CD14-positive monocyte (primary cell): Measurements from ENCODE around the gene HUNK. TPM values are rescaled to one million over a fixed set of nuclear protein-coding genes. Genes with fewer than 3 reads are reported as not detected.

Experiments
- DNase-seq, 3 donors: peaks; one replicate each; pipeline ENCODE4 v3.0.0-alpha.2; 2011 to 2022
- H2AFZ ChIP-seq: 2 replicates; pipeline ENCODE4 v1.6.0; 2012; ENCODE audit warnings: mild to moderate bottlenecking, low read depth, low read length, inconsistent platforms; ENCODE audit not compliant: insufficient read depth, poor library complexity, severe bottlenecking
- H3K27ac ChIP-seq, 2 donors: 1 replicate in 1 of 2; 2 replicates in 1 of 2; pipeline ENCODE4 v1.5.1; 2012 to 2013; ENCODE audit warnings: low read length in 2 of 2, control low read depth in 1 of 2, inconsistent platforms in 1 of 2, low read depth in 1 of 2, mild to moderate bottlenecking in 1 of 2
- H3K27me3 ChIP-seq, 2 donors: one replicate each; pipeline versions ENCODE4 v1.6.0 to v1.6.1; 2011 to 2013; ENCODE audit warnings: low read length in 2 of 2; ENCODE audit not compliant: control insufficient read depth in 2 of 2, insufficient read depth in 2 of 2
- H3K36me3 ChIP-seq, 2 donors: replicated peaks in 1 of 2; 1 replicate in 1 of 2; 2 replicates in 1 of 2; pipeline versions ENCODE4 v1.5.1 to v1.6.1; 2012 to 2013; ENCODE audit warnings: low read length in 2 of 2, control low read depth in 1 of 2, inconsistent platforms in 1 of 2, mild to moderate bottlenecking in 1 of 2; ENCODE audit not compliant: insufficient read depth in 2 of 2, control insufficient read depth in 1 of 2
- H3K4me1 ChIP-seq, 2 donors: 1 replicate in 1 of 2; 2 replicates in 1 of 2; pipeline versions ENCODE4 v1.5.1 to v1.6.1; 2012 to 2013; ENCODE audit warnings: low read length in 2 of 2, control low read depth in 1 of 2, inconsistent platforms in 1 of 2, mild to moderate bottlenecking in 1 of 2, moderate library complexity in 1 of 2; ENCODE audit not compliant: insufficient read depth in 2 of 2, control insufficient read depth in 1 of 2
- H3K4me2 ChIP-seq: replicated peaks from 2 replicates; pipeline ENCODE3; 2012; ENCODE audit warnings: low read length, moderate library complexity, mild to moderate bottlenecking; ENCODE audit not compliant: poor library complexity, severe bottlenecking; ENCODE audit errors: extremely low read depth
- H3K4me3 ChIP-seq, 3 experiments: fragments of 200-600 bp in 1 of 3; sonication (generic) in 1 of 3; replicated peaks in 1 of 3; 1 replicate in 2 of 3; 2 replicates in 1 of 3; pipeline ENCODE4 v1.5.1; 2011 to 2013; ENCODE audit warnings: low read length in 3 of 3, mild to moderate bottlenecking in 3 of 3, control low read depth in 2 of 3, low read depth in 2 of 3, inconsistent platforms in 1 of 3, moderate library complexity in 1 of 3
- H3K79me2 ChIP-seq: 2 replicates; pipeline ENCODE4 v1.6.0; 2012; ENCODE audit warnings: mild to moderate bottlenecking, control low read depth, inconsistent platforms, low read length, moderate library complexity; ENCODE audit not compliant: insufficient read depth
- H3K9ac ChIP-seq: 2 replicates; pipeline ENCODE4 v1.6.0; 2017; ENCODE audit warnings: low read length, mild to moderate bottlenecking; ENCODE audit not compliant: insufficient read depth, poor library complexity, severe bottlenecking
- H3K9me3 ChIP-seq, 2 donors: replicated peaks in 1 of 2; 1 replicate in 1 of 2; 2 replicates in 1 of 2; pipeline versions ENCODE4 v1.5.1 to v1.6.1; 2012 to 2013; ENCODE audit warnings: low read length in 2 of 2, control low read depth in 1 of 2; ENCODE audit not compliant: control insufficient read depth in 1 of 2, insufficient read depth in 1 of 2
- H4K20me1 ChIP-seq: 2 replicates; pipeline ENCODE4 v1.6.0; 2012; ENCODE audit warnings: mild to moderate bottlenecking, low read length, control low read depth, moderate library complexity; ENCODE audit not compliant: insufficient read depth
- H3K27ac Mint-ChIP-seq, 7 donors: one replicate each; pipeline ENCODE4 v1.8.0; 2020; ENCODE audit warnings: mild to moderate bottlenecking in 7 of 7, mixed read lengths in 7 of 7, moderate library complexity in 6 of 7, inconsistent platforms in 2 of 7
- H3K27me3 Mint-ChIP-seq, 3 donors: one replicate each; pipeline ENCODE4 v1.8.0; 2021 to 2022; ENCODE audit warnings: low read depth in 3 of 3, mild to moderate bottlenecking in 3 of 3, mixed read lengths in 3 of 3, moderate library complexity in 3 of 3, inconsistent platforms in 1 of 3
- H3K36me3 Mint-ChIP-seq, 2 donors: one replicate each; pipeline ENCODE4 v1.8.0; 2020; ENCODE audit warnings: mixed read lengths in 2 of 2, inconsistent platforms in 1 of 2, mild to moderate bottlenecking in 1 of 2
- H3K4me1 Mint-ChIP-seq: one replicate; pipeline ENCODE4 v1.8.0; 2020; ENCODE audit warnings: mild to moderate bottlenecking, mixed read lengths
- H3K4me3 Mint-ChIP-seq, 2 donors: one replicate each; pipeline ENCODE4 v1.8.0; 2020; ENCODE audit warnings: mild to moderate bottlenecking in 2 of 2, mixed read lengths in 2 of 2, moderate library complexity in 1 of 2
- H3K9me3 Mint-ChIP-seq, 7 donors: one replicate each; pipeline ENCODE4 v1.8.0; 2020 to 2022; ENCODE audit warnings: mixed read lengths in 7 of 7, mild to moderate bottlenecking in 6 of 7, moderate library complexity in 6 of 7, inconsistent platforms in 2 of 7
- CTCF ChIP-seq: fragments of 200-600 bp; IDR thresholded peaks from one replicate; pipeline ENCODE4 v1.8.0; 2022; ENCODE audit warnings: antibody characterized with exemption, mild to moderate bottlenecking
- whole genome bisulfite sequencing: methylation state at CpG from one replicate; pipeline ENCODE4 v1.1.5; 2013; ENCODE audit warnings: missing lambda C conversion rate; ENCODE audit not compliant: insufficient coverage; 5-methylcytosine and 5-hydroxymethylcytosine counted together
- intact Hi-C, 2 donors: fragments of 100-400 bp; cut with micrococcal nuclease; formaldehyde crosslinking; loops; one replicate each; pipeline versions ENCODE4 v1.15.0 to v1.15.1; 2023
- polyA plus RNA-seq, 3 donors: library from polyadenylated mRNA; depleted of rRNA in 1 of 3; unstranded in 2 of 3; stranded (reverse) in 1 of 3; fragments of 300-500 nt in 2 of 3; fragments of >200 nt in 1 of 3; fragmentation: Illumina TruSeq in 2 of 3; gene quantifications; 1 replicate in 2 of 3; 2 replicates in 1 of 3; pipeline ENCODE4 v1.2.3, GENCODE V29; 2012 to 2021

Gene HUNK
- polyA plus RNA-seq, 3 donors: not detected

- H3K27ac Mint-ChIP-seq: no peak overlapping the region
- peaks cover 0 to 3% of the 10 kb centered on the region in 2 donors for H3K9me3 ChIP-seq
- no peak overlapping the region for H3K4me2 ChIP-seq
These were observed 24.4 kb upstream of the HUNK start for GRCh38 chr21:31848326-31848985.

GRCh38 chr21:31850886-31851285, 21.9 kb upstream of the HUNK start:
- 89% methylated on average over 6 of the region's 7 CpGs for WGBS
- no peak overlapping the region for H3K9ac ChIP-seq
- intact Hi-C loops: no loop called here

More at GRCh38 chr21:31848326-31848985, 24.4 kb upstream of the HUNK start:
- 67% methylated on average over 2 of the region's 4 CpGs for WGBS
- peaks cover 6 to 17% (median 9%) of the 10 kb centered on the region in 3 donors for H3K27me3 Mint-ChIP-seq
- TF ChIP-seq CTCF: no peak
- Histone ChIP-seq H3K27me3 (peaks cover 0 to 4% of the 10 kb centered on the region in 2 donors), H3K4me1 (no peaks in the 10 kb centered on the region), H3K36me3 (no peaks in the 10 kb centered on the region), H3K27ac (no peak overlapping the region), H3K9ac (no peak overlapping the region), H3K79me2 (no peaks in the 10 kb centered on the region), H4K20me1 (no peaks in the 10 kb centered on the region), H3K4me3 (no peak overlapping the region), H2AFZ (no peak overlapping the region)
- intact Hi-C loops: no loop called here
- no peak for DNase-seq
- H3K36me3 Mint-ChIP-seq: no peaks in the 10 kb centered on the region
- H3K4me3 Mint-ChIP-seq: no peak overlapping the region
- peaks cover 4 to 14% (median 6%) of the 10 kb centered on the region in 7 donors for H3K9me3 Mint-ChIP-seq
- H3K4me1 Mint-ChIP-seq: no peaks in the 10 kb centered on the region

More at GRCh38 chr21:31850886-31851285, 21.9 kb upstream of the HUNK start:
- Histone ChIP-seq H3K27me3 (peaks cover 0 to 4% of the 10 kb centered on the region in 2 donors), H3K79me2 (no peaks in the 10 kb centered on the region), H2AFZ (no peak overlapping the region), H3K4me1 (no peaks in the 10 kb centered on the region), H3K4me2 (no peak overlapping the region), H4K20me1 (no peaks in the 10 kb centered on the region), H3K27ac (no peak overlapping the region), H3K36me3 (no peaks in the 10 kb centered on the region), H3K9me3 (peaks cover 0 to 3% of the 10 kb centered on the region in 2 donors), H3K4me3 (no peak overlapping the region)
- Mint-ChIP-seq H3K4me3 (no peak overlapping the region), H3K27ac (no peak overlapping the region), H3K4me1 (no peaks in the 10 kb centered on the region), H3K27me3 (peaks cover 5 to 14% (median 12%) of the 10 kb centered on the region in 3 donors), H3K9me3 (peaks cover 4 to 14% (median 5%) of the 10 kb centered on the region in 7 donors), H3K36me3 (no peaks in the 10 kb centered on the region)
- TF ChIP-seq CTCF: no peak
- no peak for DNase-seq
